ENCODE measurements around the gene KIFC1. TPM values are rescaled to one million over a fixed set of nuclear protein-coding genes. Genes with fewer than 3 reads are reported as not detected.

KIFC1 gene
- polyA plus RNA-seq, 3 donors = 0.14 to 0.87 (median 0.68) TPM

DNA sequence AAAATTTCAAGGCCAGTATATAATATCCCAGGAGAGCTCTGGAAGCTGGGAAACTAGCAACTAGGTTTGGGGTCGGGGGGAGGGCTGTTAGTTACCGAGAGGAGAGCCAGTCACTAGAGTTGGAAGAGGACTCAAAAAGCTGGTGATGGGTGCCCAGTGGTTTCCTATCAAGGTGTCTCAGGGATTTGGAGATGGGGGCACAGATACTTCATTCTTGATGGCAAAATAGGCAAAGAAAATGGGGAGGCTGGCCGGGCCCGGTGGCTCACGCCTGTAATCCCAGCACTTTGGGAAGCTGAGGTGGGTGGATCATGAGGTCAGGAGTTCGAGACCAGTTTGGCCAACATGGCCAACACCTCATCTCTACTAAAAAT is 20.0 kb downstream of the KIFC1 start:
- no peaks in the 10 kb centered on the region for H3K9me3 Mint-ChIP-seq

DNA sequence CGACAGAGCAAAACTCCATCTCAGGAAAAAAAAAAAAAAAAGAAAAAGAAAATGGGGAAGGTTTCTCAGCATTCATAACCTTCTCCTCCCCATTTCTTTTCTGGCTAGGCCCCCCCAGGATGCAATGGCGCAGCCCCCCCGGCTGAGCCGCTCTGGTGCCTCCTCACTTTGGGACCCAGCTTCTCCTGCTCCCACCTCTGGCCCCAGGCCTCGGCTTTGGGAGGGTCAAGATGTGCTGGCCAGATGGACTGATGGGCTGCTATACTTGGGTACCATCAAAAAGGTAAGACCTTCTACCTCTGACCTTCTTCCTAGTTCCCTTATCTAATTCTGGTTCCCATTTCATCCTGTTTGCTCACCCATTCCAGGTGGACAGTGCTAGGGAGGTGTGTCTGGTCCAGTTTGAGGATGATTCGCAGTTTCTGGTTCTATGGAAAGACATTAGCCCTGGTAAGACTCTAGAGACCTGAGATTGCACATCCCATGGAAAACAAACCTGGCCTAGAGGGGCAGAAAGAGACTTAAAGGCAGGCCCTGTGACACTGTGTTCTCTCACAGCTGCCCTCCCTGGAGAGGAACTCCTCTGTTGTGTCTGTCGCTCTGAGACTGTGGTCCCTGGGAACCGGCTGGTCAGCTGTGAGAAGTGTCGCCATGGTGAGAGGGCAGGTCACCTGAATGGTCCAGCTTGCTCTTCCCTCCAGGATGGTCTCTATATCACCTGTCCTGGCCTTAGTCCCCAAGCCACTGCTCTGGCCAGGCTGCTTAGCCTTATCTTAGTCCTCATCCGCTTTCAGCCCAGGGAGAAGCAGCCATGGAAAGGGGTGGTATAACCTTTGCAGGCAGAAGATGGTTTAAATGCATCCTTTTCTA is 20.8 kb downstream of the KIFC1 start:
- H3K27me3 ChIP-seq (ENCODE audit: control insufficient read depth in 2 of 2, insufficient read depth in 2 of 2, low read length in 2 of 2) = no peaks in the 10 kb centered on the region
- TF ChIP-seq, protein P1, sequence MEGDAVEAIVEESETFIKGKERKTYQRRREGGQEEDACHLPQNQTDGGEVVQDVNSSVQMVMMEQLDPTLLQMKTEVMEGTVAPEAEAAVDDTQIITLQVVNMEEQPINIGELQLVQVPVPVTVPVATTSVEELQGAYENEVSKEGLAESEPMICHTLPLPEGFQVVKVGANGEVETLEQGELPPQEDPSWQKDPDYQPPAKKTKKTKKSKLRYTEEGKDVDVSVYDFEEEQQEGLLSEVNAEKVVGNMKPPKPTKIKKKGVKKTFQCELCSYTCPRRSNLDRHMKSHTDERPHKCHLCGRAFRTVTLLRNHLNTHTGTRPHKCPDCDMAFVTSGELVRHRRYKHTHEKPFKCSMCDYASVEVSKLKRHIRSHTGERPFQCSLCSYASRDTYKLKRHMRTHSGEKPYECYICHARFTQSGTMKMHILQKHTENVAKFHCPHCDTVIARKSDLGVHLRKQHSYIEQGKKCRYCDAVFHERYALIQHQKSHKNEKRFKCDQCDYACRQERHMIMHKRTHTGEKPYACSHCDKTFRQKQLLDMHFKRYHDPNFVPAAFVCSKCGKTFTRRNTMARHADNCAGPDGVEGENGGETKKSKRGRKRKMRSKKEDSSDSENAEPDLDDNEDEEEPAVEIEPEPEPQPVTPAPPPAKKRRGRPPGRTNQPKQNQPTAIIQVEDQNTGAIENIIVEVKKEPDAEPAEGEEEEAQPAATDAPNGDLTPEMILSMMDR (IDR thresholded peaks at IDR 0.05) = no peak
- peaks cover 25 to 51% of the 10 kb centered on the region in 2 donors for H3K4me1 ChIP-seq (ENCODE audit: control insufficient read depth in 1 of 2, insufficient read depth in 2 of 2, low read length in 2 of 2)
- peaks cover 3 to 40% of the 10 kb centered on the region in 2 donors for H3K36me3 ChIP-seq (replicated peaks in 1 of 2; ENCODE audit: control insufficient read depth in 1 of 2, insufficient read depth in 2 of 2, low read length in 2 of 2)
- H3K27ac ChIP-seq (ENCODE audit: low read depth in 1 of 2, low read length in 2 of 2) = no peak overlapping the region
- peaks cover 21% of the 10 kb centered on the region for H3K79me2 ChIP-seq (ENCODE audit: insufficient read depth, low read length)
- Mint-ChIP-seq H3K9me3 (no peaks in the 10 kb centered on the region), H3K27me3 (ENCODE audit: low read depth in 3 of 3) (peaks cover 0 to 2% (median 0%) of the 10 kb centered on the region in 3 donors), H3K4me3 (peak overlapping the region in 1 of 2 donors; percentile 82), H3K4me1 (peaks cover 41% of the 10 kb centered on the region), H3K27ac (peak overlapping the region in 5 of 7 donors; percentile 15 to 81 (median 19)), H3K36me3 (peaks cover 41 to 44% of the 10 kb centered on the region in 2 donors)
- H3K4me2 ChIP-seq (replicated peaks; ENCODE audit: extremely low read depth, low read length, poor library complexity, severe bottlenecking) = no peak overlapping the region
- H2AFZ ChIP-seq (ENCODE audit: insufficient read depth, low read depth, low read length, poor library complexity, severe bottlenecking) = no peak overlapping the region
- 98% methylated on average over 5 of the region's 10 CpGs for WGBS (ENCODE audit: insufficient coverage)
- intact Hi-C loops (cut with micrococcal nuclease) = loop anchor here in 1 of 2 donors (10.0 kb wide), 2 partner anchors 98 to 208 kb away; partner anchors contain the start of genes HSD17B8, RING1, RXRB and SLC39A7
- no peak for DNase-seq
- peaks cover 4% of the 10 kb centered on the region for H4K20me1 ChIP-seq (ENCODE audit: insufficient read depth, low read length)
- no peak overlapping the region for H3K9ac ChIP-seq (ENCODE audit: insufficient read depth, low read length, poor library complexity, severe bottlenecking)
- no peaks in the 10 kb centered on the region for H3K9me3 ChIP-seq (replicated peaks in 1 of 2; ENCODE audit: control insufficient read depth in 1 of 2, insufficient read depth in 1 of 2, low read length in 2 of 2)
- H3K4me3 ChIP-seq (replicated peaks in 1 of 3; ENCODE audit: low read depth in 2 of 3, low read length in 3 of 3) = no peak overlapping the region

More for the DNA sequence above, 20.0 kb downstream of the KIFC1 start:
- Histone ChIP-seq H3K4me3 (replicated peaks in 1 of 3; ENCODE audit: low read depth in 2 of 3, low read length in 3 of 3) (peak overlapping the region; percentile 49 to 86 (median 69)), H3K79me2 (ENCODE audit: insufficient read depth, low read length) (peaks cover 15% of the 10 kb centered on the region), H4K20me1 (ENCODE audit: insufficient read depth, low read length) (peaks cover 4% of the 10 kb centered on the region), H3K27ac (ENCODE audit: low read depth in 1 of 2, low read length in 2 of 2) (peak overlapping the region; percentile 41 to 79), H3K4me2 (replicated peaks; ENCODE audit: extremely low read depth, low read length, poor library complexity, severe bottlenecking) (peak overlapping the region; percentile 92), H3K4me1 (ENCODE audit: control insufficient read depth in 1 of 2, insufficient read depth in 2 of 2, low read length in 2 of 2) (peaks cover 17 to 44% of the 10 kb centered on the region in 2 donors), H3K36me3 (replicated peaks in 1 of 2; ENCODE audit: control insufficient read depth in 1 of 2, insufficient read depth in 2 of 2, low read length in 2 of 2) (peaks cover 3 to 48% of the 10 kb centered on the region in 2 donors), H2AFZ (ENCODE audit: insufficient read depth, low read depth, low read length, poor library complexity, severe bottlenecking) (no peak overlapping the region), H3K9ac (ENCODE audit: insufficient read depth, low read length, poor library complexity, severe bottlenecking) (peak overlapping the region; percentile 84), H3K27me3 (ENCODE audit: control insufficient read depth in 2 of 2, insufficient read depth in 2 of 2, low read length in 2 of 2) (no peaks in the 10 kb centered on the region), H3K9me3 (replicated peaks in 1 of 2; ENCODE audit: control insufficient read depth in 1 of 2, insufficient read depth in 1 of 2, low read length in 2 of 2) (no peaks in the 10 kb centered on the region)
- Mint-ChIP-seq H3K4me3 (peak overlapping the region; percentile 82 to 84), H3K27ac (peak overlapping the region; percentile 60 to 95 (median 78)), H3K4me1 (peaks cover 34% of the 10 kb centered on the region), H3K27me3 (ENCODE audit: low read depth in 3 of 3) (peaks cover 0 to 2% (median 0%) of the 10 kb centered on the region in 3 donors), H3K36me3 (peaks cover 42 to 49% of the 10 kb centered on the region in 2 donors)
- TF ChIP-seq, protein P1 (IDR thresholded peaks at IDR 0.05) = no peak
- WGBS (ENCODE audit: insufficient coverage) = 45% methylated on average over 2 of the region's 6 CpGs
- intact Hi-C loops (cut with micrococcal nuclease) = loop anchor here in 1 of 2 donors (1.0 to 10.0 kb wide), 3 partner anchors 20 to 207 kb away; partner anchors contain the start of genes HSD17B8, KIFC1, RING1 and RXRB
- DNase-seq = no peak
